GM18907 (cell line): ENCODE data around the gene ZCCHC2.
A peak's percentile ranks its signal among the peaks of the same experiment; 100 is the strongest.

Source experiments
- ATAC-seq: cut with Tn5 transposase; IDR thresholded peaks from one replicate; pipeline ENCODE4 v1.9.1; 2021; ENCODE audit warnings: mild to moderate bottlenecking, moderate library complexity; ENCODE audit not compliant: unreplicated experiment

The ZCCHC2 gene

GRCh38 chr18:62522504-62523254 is at the start of gene ZCCHC2:
ZCCHC2 (plus strand) TSS chr18:62523025; CDS start chr18:62523425, 400 bp downstream.
- peak; percentile 79 for ATAC-seq

GRCh38 chr18:62479574-62479973 is 43.3 kb upstream of the ZCCHC2 start:
- ATAC-seq, result no peak

- no peak for ATAC-seq
Measured at GRCh38 chr18:62480927-62481326, 41.9 kb upstream of the ZCCHC2 start.

- ATAC-seq, result no peak
Measured at GRCh38 chr18:62484941-62485340, 37.9 kb upstream of the ZCCHC2 start.

GRCh38 chr18:62485684-62486083 is 37.1 kb upstream of the ZCCHC2 start:
- ATAC-seq, result no peak

GRCh38 chr18:62486290-62486964 is 36.4 kb upstream of the ZCCHC2 start:
- no peak for ATAC-seq

GRCh38 chr18:62487161-62487560 is 35.7 kb upstream of the ZCCHC2 start:
- ATAC-seq, result no peak

- ATAC-seq, result no peak
Measured at GRCh38 chr18:62490967-62491695, 31.7 kb upstream of the ZCCHC2 start.

GRCh38 chr18:62493033-62493862 is 29.6 kb upstream of the ZCCHC2 start:
- ATAC-seq, result no peak

- ATAC-seq, result no peak
Measured at GRCh38 chr18:62494764-62495163, 28.1 kb upstream of the ZCCHC2 start.

- ATAC-seq, result no peak
Measured at GRCh38 chr18:62496262-62496661, 26.6 kb upstream of the ZCCHC2 start.

GRCh38 chr18:62497190-62497772 is 25.5 kb upstream of the ZCCHC2 start:
- no peak for ATAC-seq

- no peak for ATAC-seq
Measured at GRCh38 chr18:62498616-62499262, 24.1 kb upstream of the ZCCHC2 start.

GRCh38 chr18:62499263-62499650 is 23.6 kb upstream of the ZCCHC2 start:
- ATAC-seq, result no peak

- no peak for ATAC-seq
Measured at GRCh38 chr18:62500174-62500573, 22.7 kb upstream of the ZCCHC2 start.

- no peak for ATAC-seq
Measured at GRCh38 chr18:62500966-62501591, 21.7 kb upstream of the ZCCHC2 start.

GRCh38 chr18:62505669-62506494 is 16.9 kb upstream of the ZCCHC2 start:
- ATAC-seq, result peak; percentile 90

- ATAC-seq, result peak; percentile 26
Measured at GRCh38 chr18:62506495-62507143, 16.2 kb upstream of the ZCCHC2 start.
